ENCODE results near the gene PFN3.

PFN3 gene

GRCh38 chr5:177367981-177368868 is 32.2 kb downstream of the PFN3 start:
- no peak for TF ChIP-seq CTCF (IDR thresholded peaks at IDR 0.05; ENCODE audit: extremely low read depth, missing control alignments)
- DNase-seq (ENCODE audit: low spot score) = no peak

GRCh38 chr5:177367323-177367848 is 33.1 kb downstream of the PFN3 start:
- DNase-seq (ENCODE audit: low spot score) = no peak
- no peak for TF ChIP-seq CTCF (IDR thresholded peaks at IDR 0.05; ENCODE audit: extremely low read depth, missing control alignments)

GRCh38 chr5:177366528-177367322 is 33.7 kb downstream of the PFN3 start:
- no peak for DNase-seq (ENCODE audit: low spot score)
- TF ChIP-seq CTCF (IDR thresholded peaks at IDR 0.05; ENCODE audit: extremely low read depth, missing control alignments) = no peak

- DNase-seq (ENCODE audit: low spot score) = no peak
- TF ChIP-seq CTCF (IDR thresholded peaks at IDR 0.05; ENCODE audit: extremely low read depth, missing control alignments) = no peak
These were observed 34.5 kb downstream of the PFN3 start for GRCh38 chr5:177365845-177366527.

GRCh38 chr5:177364159-177364962 is 36.1 kb downstream of the PFN3 start:
- peak; percentile 80 for DNase-seq (ENCODE audit: low spot score)
- TF ChIP-seq CTCF (IDR thresholded peaks at IDR 0.05; ENCODE audit: extremely low read depth, missing control alignments) = no peak

GRCh38 chr5:177363565-177363964 is 36.9 kb downstream of the PFN3 start:
- TF ChIP-seq CTCF (IDR thresholded peaks at IDR 0.05; ENCODE audit: extremely low read depth, missing control alignments) = no peak
- DNase-seq (ENCODE audit: low spot score) = no peak
